Fibroblast of lung (primary cell): ENCODE data around the gene FAM184A. TPM values are rescaled to one million over a fixed set of nuclear protein-coding genes. Genes with fewer than 3 reads are reported as not detected.
"Not testable (repeated sequence)": the region's sequence is repeated elsewhere in the genome, so short reads cannot be mapped to it uniquely, and the experiment has no call there.

Source experiments
- DNase-seq, 2 donors: peaks; one replicate each; pipeline versions ENCODE4 v3.0.0 to v3.0.0-alpha.2; 2010; ENCODE audit warnings: low read depth in 2 of 2
- H2AFZ ChIP-seq: 2 replicates; pipeline ENCODE4 v1.5.1; 2012; ENCODE audit warnings: low read length, control low read depth, inconsistent platforms
- H3K27ac ChIP-seq: 2 replicates; pipeline ENCODE4 v1.5.1; 2011; ENCODE audit warnings: low read length, control low read depth; ENCODE audit not compliant: insufficient read depth
- H3K27me3 ChIP-seq: 2 replicates; pipeline ENCODE4 v1.5.1; 2011; ENCODE audit warnings: mild to moderate bottlenecking, low read length; ENCODE audit not compliant: control insufficient read depth, insufficient read depth
- H3K36me3 ChIP-seq: 2 replicates; pipeline ENCODE4 v1.5.1; 2011; ENCODE audit warnings: low read length; ENCODE audit not compliant: control insufficient read depth, insufficient read depth
- H3K4me1 ChIP-seq: 2 replicates; pipeline ENCODE4 v1.5.1; 2011; ENCODE audit warnings: low read length; ENCODE audit not compliant: control insufficient read depth, insufficient read depth; ENCODE audit errors: extremely low read depth
- H3K4me2 ChIP-seq: 2 replicates; pipeline ENCODE4 v1.5.1; 2011; ENCODE audit warnings: low read length, control low read depth; ENCODE audit not compliant: insufficient read depth; ENCODE audit errors: extremely low read depth
- H3K4me3 ChIP-seq, 4 experiments: fragments of 200-600 bp in 1 of 4; sonication (generic) in 1 of 4; replicated peaks in 1 of 4; 2 replicates each; pipeline ENCODE4 v1.5.1; 2011 to 2016; ENCODE audit warnings: low read length in 4 of 4, low read depth in 3 of 4, mild to moderate bottlenecking in 3 of 4, control low read depth in 2 of 4, inconsistent platforms in 1 of 4, mixed read lengths in 1 of 4; ENCODE audit not compliant: insufficient read depth in 1 of 4; ENCODE audit errors: control extremely low read depth in 1 of 4
- H3K79me2 ChIP-seq: 2 replicates; pipeline ENCODE4 v1.5.1; 2012; ENCODE audit warnings: mild to moderate bottlenecking, low read length, inconsistent platforms; ENCODE audit not compliant: control insufficient read depth, insufficient read depth
- H3K9ac ChIP-seq: 2 replicates; pipeline ENCODE4 v1.5.1; 2011; ENCODE audit warnings: mild to moderate bottlenecking, low read length, control low read depth; ENCODE audit not compliant: insufficient read depth
- H3K9me3 ChIP-seq: 2 replicates; pipeline ENCODE4 v1.5.1; 2012; ENCODE audit warnings: low read depth, low read length; ENCODE audit not compliant: control insufficient read depth, insufficient read depth
- H4K20me1 ChIP-seq: 2 replicates; pipeline ENCODE4 v1.5.1; 2011; ENCODE audit warnings: low read length; ENCODE audit not compliant: control insufficient read depth, insufficient read depth; ENCODE audit errors: extremely low read depth
- EZH2 ChIP-seq: IDR thresholded peaks from 2 replicates; pipeline ENCODE4 v1.5.1; 2012; ENCODE audit warnings: low read length, control low read depth, mild to moderate bottlenecking; ENCODE audit errors: missing control alignments
- polyA plus RNA-seq, 2 donors: library from polyadenylated mRNA; depleted of rRNA in 1 of 2; stranded (reverse) in 1 of 2; unstranded in 1 of 2; fragments of >200 nt; gene quantifications; 2 replicates each; pipeline ENCODE4 v1.2.1, GENCODE V29; 2011 to 2012; ENCODE audit warnings: missing spikeins in 1 of 2
- total RNA-seq: library from RNA; depleted of rRNA; stranded (reverse); fragments of >200 nt; gene quantifications from 2 replicates; pipeline ENCODE4 v1.2.1, GENCODE V29; 2014
- TF ChIP-seq, protein P1 (sequence below), 2 donors: IDR thresholded peaks in 1 of 2; conservative IDR thresholded peaks in 1 of 2; 1 replicate in 1 of 2; 2 replicates in 1 of 2; pipeline ENCODE4 v1.5.1; 2011 to 2012; ENCODE audit warnings: low read length in 2 of 2, control low read depth in 1 of 2, inconsistent platforms in 1 of 2, low read depth in 1 of 2, mild to moderate bottlenecking in 1 of 2

FAM184A gene
- total and polyA plus RNA-seq, 2 donors (not counting 1 experiment from before 2014, with no cell fraction given), result 0.09 to 1.7 TPM

DNA sequence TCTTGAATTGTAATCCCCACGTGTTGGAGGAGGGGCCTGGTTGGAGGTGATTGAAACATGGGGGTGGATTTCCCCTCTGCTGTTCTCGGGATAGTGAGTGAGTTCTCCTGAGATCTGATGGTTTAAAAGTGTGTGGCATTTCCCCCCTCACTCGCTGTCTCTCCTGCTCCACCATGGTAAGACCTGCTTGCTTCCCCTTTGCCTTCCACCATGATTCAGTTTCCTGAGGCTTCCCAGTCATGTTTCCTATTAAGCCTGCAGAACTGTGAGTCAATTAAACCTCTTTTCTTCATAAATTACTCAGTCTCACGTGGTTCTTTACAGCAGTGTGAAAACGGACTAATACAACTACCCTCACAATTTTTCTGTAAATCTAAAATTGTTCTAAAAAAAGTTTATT, 26.8 kb upstream of the FAM184A start:
- no peak overlapping the region for H3K9ac ChIP-seq

DNA sequence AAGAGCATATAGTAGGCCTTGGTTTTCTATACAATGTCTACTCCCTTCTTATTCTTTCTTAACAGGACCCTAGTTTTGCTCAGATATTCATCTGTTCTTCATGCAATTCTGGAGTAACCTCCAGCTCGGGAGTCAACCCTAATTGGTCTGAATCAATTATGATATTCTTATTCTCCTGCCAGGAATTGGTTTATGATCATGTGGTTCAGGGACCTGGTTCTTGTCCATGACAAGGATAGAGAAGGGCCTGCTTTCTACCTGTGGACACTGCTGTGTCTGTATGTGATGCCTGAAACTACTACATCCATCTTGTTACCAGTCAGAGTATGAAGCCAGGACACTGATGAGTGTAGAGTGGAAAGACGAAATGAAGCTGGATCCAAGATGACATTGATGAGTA, 24.4 kb upstream of the FAM184A start:
- Histone ChIP-seq H3K9ac (no peak overlapping the region), H3K27ac (no peak overlapping the region), H3K4me3 (no peak overlapping the region), H3K36me3 (no peaks in the 10 kb centered on the region), H3K4me1 (no peaks in the 10 kb centered on the region), H2AFZ (no peak overlapping the region), H3K79me2 (no peaks in the 10 kb centered on the region), H3K9me3 (no peaks in the 10 kb centered on the region), H3K4me2 (no peak overlapping the region), H4K20me1 (no peaks in the 10 kb centered on the region), H3K27me3 (no peaks in the 10 kb centered on the region)
- DNase-seq, result no peak
- TF ChIP-seq, protein P1, sequence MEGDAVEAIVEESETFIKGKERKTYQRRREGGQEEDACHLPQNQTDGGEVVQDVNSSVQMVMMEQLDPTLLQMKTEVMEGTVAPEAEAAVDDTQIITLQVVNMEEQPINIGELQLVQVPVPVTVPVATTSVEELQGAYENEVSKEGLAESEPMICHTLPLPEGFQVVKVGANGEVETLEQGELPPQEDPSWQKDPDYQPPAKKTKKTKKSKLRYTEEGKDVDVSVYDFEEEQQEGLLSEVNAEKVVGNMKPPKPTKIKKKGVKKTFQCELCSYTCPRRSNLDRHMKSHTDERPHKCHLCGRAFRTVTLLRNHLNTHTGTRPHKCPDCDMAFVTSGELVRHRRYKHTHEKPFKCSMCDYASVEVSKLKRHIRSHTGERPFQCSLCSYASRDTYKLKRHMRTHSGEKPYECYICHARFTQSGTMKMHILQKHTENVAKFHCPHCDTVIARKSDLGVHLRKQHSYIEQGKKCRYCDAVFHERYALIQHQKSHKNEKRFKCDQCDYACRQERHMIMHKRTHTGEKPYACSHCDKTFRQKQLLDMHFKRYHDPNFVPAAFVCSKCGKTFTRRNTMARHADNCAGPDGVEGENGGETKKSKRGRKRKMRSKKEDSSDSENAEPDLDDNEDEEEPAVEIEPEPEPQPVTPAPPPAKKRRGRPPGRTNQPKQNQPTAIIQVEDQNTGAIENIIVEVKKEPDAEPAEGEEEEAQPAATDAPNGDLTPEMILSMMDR (conservative IDR thresholded peaks at IDR 0.05 in 1 of 2, IDR thresholded peaks at IDR 0.05 in 1 of 2; ENCODE audit: low read depth in 1 of 2, low read length in 2 of 2), result no peak
- TF ChIP-seq EZH2, result no peak

More for the DNA sequence above, 26.8 kb upstream of the FAM184A start:
- Histone ChIP-seq H3K4me3 (no peak overlapping the region), H3K4me2 (no peak overlapping the region), H3K79me2 (no peaks in the 10 kb centered on the region), H4K20me1 (no peaks in the 10 kb centered on the region), H3K27me3 (no peaks in the 10 kb centered on the region), H3K27ac (no peak overlapping the region), H2AFZ (no peak overlapping the region), H3K36me3 (no peaks in the 10 kb centered on the region), H3K9me3 (no peaks in the 10 kb centered on the region), H3K4me1 (no peaks in the 10 kb centered on the region)
- TF ChIP-seq, protein P1 (conservative IDR thresholded peaks at IDR 0.05 in 1 of 2, IDR thresholded peaks at IDR 0.05 in 1 of 2; ENCODE audit: low read depth in 1 of 2, low read length in 2 of 2), result no peak
- TF ChIP-seq EZH2, result no peak
- DNase-seq, result no peak

GRCh38 chr6:119100115-119100514, 21.7 kb upstream of the FAM184A start:
- H3K4me3 ChIP-seq, result no peak overlapping the region
- no peak overlapping the region for H3K9ac ChIP-seq
- no peaks in the 10 kb centered on the region for H3K79me2 ChIP-seq
- H3K4me2 ChIP-seq, result no peak overlapping the region
- H3K27me3 ChIP-seq, result no peaks in the 10 kb centered on the region
- no peaks in the 10 kb centered on the region for H3K36me3 ChIP-seq
- no peaks in the 10 kb centered on the region for H3K4me1 ChIP-seq
- H4K20me1 ChIP-seq, result no peaks in the 10 kb centered on the region
- H3K9me3 ChIP-seq, result no peaks in the 10 kb centered on the region
- no peak overlapping the region for H2AFZ ChIP-seq
- no peak for DNase-seq
- H3K27ac ChIP-seq, result no peak overlapping the region
- TF ChIP-seq, protein P1 (conservative IDR thresholded peaks at IDR 0.05 in 1 of 2, IDR thresholded peaks at IDR 0.05 in 1 of 2; ENCODE audit: low read depth in 1 of 2, low read length in 2 of 2), result no peak
- no peak for TF ChIP-seq EZH2

- DNase-seq, result not testable (repeated sequence)
These were observed 19.4 kb upstream of the FAM184A start for GRCh38 chr6:119097815-119098361.

More at GRCh38 chr6:119097815-119098361, 19.4 kb upstream of the FAM184A start:
- not testable (repeated sequence) for H4K20me1 ChIP-seq, H3K4me1 ChIP-seq, H3K9ac ChIP-seq, H3K79me2 ChIP-seq, H2AFZ ChIP-seq, H3K4me3 ChIP-seq, H3K36me3 ChIP-seq, H3K27me3 ChIP-seq, H3K9me3 ChIP-seq, H3K4me2 ChIP-seq, H3K27ac ChIP-seq
